Limb (tissue), 2 donors: Measurements from ENCODE around the gene PCCA.

Source experiments
- DNase-seq, 2 donors: peaks; one replicate each; pipeline ENCODE4 v3.0.0-alpha.2; 2016; ENCODE audit errors: extremely low spot score in 2 of 2

Gene PCCA

GRCh38 chr13:100506154-100506553 lies 417.3 kb downstream of the PCCA start:
- DNase-seq: no peak

GRCh38 chr13:100506600-100507422 lies 417.9 kb downstream of the PCCA start:
- no peak for DNase-seq

DNA sequence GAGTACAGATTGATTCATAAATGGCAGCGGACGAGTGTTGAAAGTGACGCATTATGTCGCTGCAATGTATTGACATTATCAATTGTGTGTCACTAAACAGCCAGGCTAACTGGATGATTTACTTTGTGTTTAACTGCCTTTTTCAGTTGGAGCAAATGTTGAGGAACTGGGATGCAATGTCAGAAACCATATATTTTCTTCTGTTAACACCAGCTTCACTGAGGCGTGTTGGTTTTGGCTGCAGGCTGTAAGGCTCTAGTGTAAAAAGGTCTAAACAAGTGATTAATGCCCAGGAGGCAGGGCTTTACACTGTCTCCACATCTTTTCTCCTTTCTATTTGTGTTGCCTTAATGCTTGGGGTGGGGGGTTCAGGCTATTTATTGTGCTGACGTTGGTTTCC lies 419.6 kb downstream of the PCCA start:
- DNase-seq: no peak

DNA sequence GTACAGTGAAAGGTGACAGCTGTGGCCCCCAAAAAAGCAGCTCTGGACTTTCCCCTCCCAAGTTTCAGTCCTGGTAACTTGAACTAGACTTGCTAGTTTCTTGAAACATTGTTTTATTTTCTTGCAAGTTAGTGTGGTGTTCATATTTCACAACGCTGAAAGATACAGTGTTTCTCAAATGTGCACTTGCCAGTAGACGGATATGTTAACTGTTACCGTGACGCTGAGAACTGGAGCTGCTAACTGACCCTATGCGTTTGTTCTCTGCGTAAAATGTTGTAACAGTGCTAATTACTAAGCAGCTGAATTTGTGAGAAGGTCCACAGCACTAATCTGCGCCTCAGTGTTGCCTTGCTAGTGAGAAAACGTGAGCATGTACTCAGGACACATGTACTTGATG lies 420.1 kb downstream of the PCCA start:
- no peak for DNase-seq

DNA sequence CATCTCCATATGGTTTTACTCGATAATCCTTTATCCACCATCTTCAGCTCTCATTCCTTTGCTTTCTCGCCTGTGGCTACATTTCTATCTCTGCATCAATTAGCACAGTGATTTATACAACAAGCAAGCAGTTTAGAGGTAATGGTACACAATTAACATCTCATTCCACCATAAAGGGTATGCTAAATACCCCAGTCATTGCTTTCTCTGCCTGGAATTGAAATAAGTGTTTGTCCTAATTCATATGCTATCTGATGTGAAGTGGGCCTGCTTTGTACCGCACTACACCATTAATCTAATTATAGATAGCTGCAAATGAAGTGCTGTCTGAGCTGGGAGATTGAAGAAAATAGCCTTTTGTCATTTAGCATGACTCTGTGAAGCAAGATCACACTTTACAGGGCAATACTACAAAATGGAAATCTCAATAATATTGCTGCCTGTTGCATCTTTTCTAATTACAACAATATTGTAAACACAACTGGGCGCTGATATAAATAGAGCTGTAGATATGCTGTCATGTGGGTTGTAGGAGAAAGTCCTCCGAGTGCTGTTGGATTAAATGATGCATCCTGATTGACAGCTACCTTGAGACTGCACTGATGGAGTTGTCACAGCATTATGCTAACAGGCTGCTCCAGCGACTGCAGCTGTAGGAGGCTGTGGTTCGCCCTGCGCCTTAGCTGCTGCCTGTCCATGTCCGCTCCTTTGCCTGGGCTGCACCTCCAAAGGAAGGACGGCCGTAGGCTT lies 421.5 kb downstream of the PCCA start:
- DNase-seq: no peak

DNA sequence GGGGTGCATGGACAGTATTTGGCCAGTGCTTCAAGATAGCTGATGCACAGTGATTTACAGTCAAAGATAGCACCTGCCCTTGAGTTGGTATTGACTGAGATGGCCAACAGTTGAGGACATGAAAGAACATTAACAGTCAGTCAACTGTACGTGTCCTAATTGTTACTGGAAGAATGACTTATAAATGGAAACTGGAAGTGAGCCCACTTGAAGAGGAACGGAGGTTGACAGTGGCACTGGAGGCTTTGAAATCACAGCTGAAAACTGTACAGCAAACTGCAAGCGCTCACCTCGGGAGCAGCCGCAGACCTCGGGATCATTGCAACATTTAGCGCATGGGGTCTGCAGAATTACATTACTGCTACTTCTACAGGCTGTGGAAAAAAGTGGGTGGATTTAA lies 422.6 kb downstream of the PCCA start:
- no peak for DNase-seq

GRCh38 chr13:100512422-100512821 lies 423.5 kb downstream of the PCCA start:
- DNase-seq: no peak

DNA sequence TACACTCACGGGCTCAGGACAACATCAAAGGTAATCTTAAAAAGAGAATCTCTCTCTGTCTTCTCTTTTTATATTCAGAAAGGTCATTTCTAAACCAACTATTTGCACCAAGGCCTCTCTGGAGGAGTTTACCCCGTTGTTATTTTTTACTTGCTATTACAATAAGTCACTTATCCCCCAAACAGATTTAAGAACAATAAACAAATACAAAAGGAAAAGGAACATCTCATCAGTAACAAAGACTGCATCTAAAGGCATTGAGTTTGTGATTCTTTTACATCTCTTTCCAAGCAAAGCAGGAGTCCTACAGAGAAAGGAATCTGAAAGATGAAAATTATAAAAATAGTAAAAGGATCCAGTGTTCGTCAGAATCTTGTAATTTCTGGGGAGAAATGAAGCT lies 424.3 kb downstream of the PCCA start:
- no peak for DNase-seq

DNA sequence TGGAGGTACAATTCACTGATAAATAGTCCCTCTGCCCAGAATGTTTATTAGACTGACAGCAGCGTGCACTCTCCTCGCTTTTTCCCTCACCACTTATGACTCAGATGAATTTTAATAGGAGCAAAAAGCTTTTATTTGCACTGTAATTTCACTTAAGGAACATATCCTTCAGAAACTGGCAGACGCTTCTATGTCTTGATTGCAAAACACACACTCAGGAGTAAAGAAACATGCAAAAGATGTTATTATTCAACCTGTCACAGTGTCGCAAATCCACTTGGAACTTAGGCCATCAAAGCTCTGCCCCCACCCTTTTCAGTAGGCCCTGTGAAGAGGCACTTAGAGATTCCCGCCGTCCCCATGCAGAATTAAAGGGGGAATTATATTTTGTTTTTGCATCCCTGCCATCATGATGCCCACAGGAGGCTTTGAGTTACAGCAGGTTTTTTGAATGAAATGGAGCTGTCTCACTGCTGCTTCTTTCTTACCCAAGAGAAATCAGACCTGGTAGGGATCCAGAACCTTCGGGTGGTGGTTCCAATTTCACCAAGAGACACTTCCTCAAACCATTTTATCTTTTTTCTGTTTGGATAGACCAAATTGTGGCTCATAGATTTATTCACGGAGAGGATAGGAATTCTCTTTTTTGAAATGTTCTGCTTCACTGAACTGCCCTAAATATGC lies 425.2 kb downstream of the PCCA start:
- DNase-seq: no peak

DNA sequence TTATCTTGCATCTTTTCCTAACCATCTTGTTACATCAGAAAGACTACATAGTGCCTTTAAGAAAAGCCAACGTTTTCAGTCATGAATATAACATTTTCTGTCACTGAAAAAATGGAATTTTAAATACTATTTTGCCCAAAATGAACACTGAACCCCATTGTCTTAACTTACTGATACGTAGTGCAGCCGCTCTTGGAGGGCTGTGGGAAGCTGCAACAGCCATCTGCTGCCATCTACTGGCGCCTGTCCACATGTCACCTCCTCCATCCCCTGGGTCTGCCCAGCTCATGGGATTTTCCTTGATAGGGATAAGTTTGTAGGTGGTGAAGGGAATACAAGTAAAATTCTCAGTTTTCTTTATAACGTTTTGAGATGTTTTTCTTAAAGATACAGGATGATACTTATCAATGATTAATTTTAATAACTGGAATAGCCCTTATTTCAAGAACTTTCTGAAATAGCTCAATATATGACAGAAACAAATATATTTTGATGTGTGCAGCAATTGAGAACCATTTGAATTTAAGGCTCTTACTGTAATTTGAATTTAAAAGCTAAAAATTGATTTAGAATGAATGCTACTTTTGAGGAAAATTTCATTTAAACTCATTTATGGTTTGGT lies 426.0 kb downstream of the PCCA start:
- DNase-seq: peak; percentile 79 to 85

- no peak for DNase-seq
Observed at GRCh38 chr13:100515410-100515800, 426.5 kb downstream of the PCCA start.

- DNase-seq: no peak
Observed at GRCh38 chr13:100517135-100517534, 428.2 kb downstream of the PCCA start.

- DNase-seq: no peak
Observed at GRCh38 chr13:100517728-100518127, 428.8 kb downstream of the PCCA start.

DNA sequence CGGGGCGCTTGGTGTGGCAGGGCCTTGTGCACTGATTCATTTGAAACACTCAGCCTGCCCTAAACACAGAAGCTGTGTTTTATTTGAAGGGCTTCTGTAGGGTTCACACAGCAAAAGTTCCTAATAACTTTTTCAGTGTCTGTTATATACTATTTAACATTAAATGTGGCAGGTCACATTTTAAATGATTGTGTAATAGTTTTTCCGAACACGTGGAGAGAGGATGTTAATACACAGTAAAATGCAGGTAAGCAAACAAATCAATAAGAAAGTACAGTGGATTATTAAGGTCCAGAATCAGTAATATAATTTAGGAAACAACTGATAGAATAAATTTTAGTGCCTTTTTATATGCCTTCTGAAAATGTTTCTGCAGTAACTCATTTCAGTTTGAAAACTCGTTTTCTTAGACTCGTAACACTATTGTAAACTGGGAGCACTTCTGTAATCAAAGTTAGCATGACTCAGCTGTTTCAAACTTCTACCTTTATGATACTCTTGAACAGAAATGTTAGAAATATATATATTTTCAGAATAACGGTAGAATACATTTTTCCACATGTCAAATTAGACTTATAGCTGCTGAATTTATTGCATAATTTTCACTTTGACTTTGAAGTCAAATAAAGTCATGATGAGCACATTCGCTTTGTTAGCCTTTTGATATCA lies 429.6 kb downstream of the PCCA start:
- DNase-seq: no peak

GRCh38 chr13:100519626-100520025 lies 430.7 kb downstream of the PCCA start:
- DNase-seq: no peak

DNA sequence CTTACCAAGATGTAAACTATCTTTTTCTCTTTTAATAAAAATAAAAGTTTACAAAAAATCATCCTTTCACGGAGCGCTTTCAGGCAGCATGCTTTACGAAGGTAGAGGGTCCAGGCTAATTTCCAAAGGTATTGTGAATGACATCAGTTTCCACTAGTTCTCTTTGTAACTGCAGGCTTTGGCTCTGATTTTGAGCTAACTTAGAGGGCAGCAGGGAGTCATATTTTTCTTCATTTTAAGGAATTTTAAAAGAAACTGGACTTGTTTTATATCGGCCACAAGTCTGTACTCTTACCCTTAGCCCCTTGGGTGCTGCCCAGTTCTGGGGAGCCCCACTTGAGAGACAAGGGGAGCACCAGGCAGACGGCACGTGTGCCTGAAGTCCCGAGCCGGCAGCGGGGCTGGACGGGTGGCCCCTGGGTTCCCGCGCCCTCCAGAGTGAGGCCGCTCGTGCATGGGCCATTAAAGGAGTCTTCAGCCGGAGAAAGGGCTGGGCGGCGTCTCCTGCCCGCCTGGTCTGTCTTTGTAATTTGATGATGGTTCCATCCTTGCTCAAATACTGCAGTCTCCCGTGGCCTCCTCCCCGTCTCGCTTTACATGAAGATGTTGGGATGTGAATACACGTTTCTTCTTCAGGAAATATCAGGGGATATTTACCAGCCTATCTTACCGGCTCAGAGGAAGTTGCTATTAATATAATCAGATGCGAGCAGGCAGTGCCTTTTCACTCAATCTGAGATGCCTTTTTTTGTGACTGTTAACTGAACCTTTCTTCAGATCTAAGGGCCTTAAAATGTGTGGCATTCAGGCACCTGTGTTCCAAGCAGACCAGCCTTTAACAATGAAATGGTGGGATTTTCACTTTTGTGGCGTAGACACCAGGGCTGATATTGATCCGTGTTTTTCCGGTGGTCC lies 432.3 kb downstream of the PCCA start:
- peak in 1 of 2 donors; percentile 58 for DNase-seq

GRCh38 chr13:100521851-100522617 lies 433.1 kb downstream of the PCCA start:
- no peak for DNase-seq

- no peak for DNase-seq
Observed at GRCh38 chr13:100522618-100523309, 433.9 kb downstream of the PCCA start.

GRCh38 chr13:100523411-100523810 lies 434.5 kb downstream of the PCCA start:
- DNase-seq: no peak
